MM.1S (cell line): Measurements from ENCODE around the gene AGAP1.

ENCODE experiments used
- CTCF ChIP-seq: fragments of 300-600 bp; sonication (generic); IDR thresholded peaks from 2 replicates; pipeline ENCODE4 v1.5.1; 2016; ENCODE audit warnings: antibody characterized with exemption, low read length, mixed read lengths
- EZH2 ChIP-seq: fragments of 300-600 bp; sonication (generic); optimal IDR thresholded peaks from 2 replicates; pipeline ENCODE3; 2017; ENCODE audit warnings: low read depth, mild to moderate bottlenecking, antibody characterized with exemption, low read length, mixed read lengths

DNA sequence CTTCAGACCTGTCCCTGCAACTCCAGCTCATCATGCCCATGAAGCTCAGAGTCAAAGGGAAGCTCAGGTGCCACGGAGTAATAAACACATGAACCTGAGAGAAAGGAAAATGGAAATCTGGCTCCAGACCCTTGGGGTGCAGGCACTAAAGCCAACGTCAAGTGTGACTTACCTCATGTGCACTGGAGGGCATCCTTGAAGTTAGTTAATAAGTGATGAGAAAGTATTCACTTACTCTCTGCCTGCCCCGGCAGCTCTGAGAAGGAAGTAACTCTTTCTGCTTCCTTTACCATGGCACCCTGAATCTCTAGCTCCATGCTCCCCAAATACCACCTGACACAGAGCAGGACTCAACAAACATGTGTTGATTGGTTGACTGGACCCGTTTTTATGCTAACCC, 21.4 kb upstream of the AGAP1 start:
- TF ChIP-seq CTCF (no peak), EZH2 (no peak)
